ENCODE results near the gene DLGAP3.
"Not testable (repeated sequence)": the region's sequence is repeated elsewhere in the genome, so short reads cannot be mapped to it uniquely, and the experiment has no call there.

Gene DLGAP3, protein sequence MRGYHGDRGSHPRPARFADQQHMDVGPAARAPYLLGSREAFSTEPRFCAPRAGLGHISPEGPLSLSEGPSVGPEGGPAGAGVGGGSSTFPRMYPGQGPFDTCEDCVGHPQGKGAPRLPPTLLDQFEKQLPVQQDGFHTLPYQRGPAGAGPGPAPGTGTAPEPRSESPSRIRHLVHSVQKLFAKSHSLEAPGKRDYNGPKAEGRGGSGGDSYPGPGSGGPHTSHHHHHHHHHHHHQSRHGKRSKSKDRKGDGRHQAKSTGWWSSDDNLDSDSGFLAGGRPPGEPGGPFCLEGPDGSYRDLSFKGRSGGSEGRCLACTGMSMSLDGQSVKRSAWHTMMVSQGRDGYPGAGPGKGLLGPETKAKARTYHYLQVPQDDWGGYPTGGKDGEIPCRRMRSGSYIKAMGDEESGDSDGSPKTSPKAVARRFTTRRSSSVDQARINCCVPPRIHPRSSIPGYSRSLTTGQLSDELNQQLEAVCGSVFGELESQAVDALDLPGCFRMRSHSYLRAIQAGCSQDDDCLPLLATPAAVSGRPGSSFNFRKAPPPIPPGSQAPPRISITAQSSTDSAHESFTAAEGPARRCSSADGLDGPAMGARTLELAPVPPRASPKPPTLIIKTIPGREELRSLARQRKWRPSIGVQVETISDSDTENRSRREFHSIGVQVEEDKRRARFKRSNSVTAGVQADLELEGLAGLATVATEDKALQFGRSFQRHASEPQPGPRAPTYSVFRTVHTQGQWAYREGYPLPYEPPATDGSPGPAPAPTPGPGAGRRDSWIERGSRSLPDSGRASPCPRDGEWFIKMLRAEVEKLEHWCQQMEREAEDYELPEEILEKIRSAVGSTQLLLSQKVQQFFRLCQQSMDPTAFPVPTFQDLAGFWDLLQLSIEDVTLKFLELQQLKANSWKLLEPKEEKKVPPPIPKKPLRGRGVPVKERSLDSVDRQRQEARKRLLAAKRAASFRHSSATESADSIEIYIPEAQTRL

GRCh38 chr1:34929497-34929852, at the start of gene DLGAP3:
TSS of gene DLGAP3 (minus strand) at chr1:34929650. CDS start at chr1:34905383, 24,267 bp downstream.
- DNase-seq (ENCODE audit: low read depth in 2 of 2) = no peak

DNA sequence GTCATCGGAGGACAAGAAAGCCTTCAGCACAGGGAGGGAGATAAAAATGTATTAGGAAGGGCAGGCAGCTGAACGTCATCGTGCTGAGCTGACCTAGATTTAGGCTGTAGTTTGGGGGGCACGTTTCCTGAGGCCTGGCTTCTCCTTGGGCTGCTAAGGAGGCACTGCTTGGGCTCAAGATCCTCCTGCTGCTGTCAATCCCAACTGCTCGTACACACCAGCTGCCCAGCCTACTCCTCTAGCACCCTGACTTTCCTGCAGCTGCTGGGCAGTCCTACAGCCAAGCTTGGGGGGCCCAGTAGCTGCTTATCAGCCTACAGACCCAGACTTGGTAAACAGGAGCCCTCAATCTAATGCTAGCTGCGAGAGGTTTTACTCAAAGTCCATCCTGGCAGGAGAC, 49.5 kb upstream of the DLGAP3 start:
- no peak for DNase-seq (ENCODE audit: low read depth in 2 of 2)

DNA sequence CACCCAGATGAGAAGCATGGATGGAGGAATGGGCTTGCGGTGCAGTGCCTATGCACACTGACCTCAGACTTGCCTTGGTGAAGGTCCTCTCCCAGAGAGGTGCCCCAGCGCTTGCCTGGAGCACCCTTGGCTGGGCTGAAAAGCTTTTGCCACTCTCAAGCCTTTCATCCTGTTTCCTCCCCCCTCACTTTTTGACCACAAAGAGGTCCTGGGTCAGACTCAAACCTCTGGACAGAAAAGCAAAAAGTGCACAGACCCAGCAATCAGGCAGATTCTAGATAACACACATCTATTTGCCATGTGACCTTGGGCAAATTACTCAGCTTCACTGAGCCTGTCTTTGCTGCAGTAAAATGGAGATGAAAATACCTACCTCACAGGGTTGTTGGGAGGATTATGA, 48.4 kb upstream of the DLGAP3 start:
- DNase-seq (ENCODE audit: low read depth in 2 of 2) = no peak

- DNase-seq (ENCODE audit: low read depth in 2 of 2) = no peak
Measured at GRCh38 chr1:34977210-34977471, 47.7 kb upstream of the DLGAP3 start.

DNA sequence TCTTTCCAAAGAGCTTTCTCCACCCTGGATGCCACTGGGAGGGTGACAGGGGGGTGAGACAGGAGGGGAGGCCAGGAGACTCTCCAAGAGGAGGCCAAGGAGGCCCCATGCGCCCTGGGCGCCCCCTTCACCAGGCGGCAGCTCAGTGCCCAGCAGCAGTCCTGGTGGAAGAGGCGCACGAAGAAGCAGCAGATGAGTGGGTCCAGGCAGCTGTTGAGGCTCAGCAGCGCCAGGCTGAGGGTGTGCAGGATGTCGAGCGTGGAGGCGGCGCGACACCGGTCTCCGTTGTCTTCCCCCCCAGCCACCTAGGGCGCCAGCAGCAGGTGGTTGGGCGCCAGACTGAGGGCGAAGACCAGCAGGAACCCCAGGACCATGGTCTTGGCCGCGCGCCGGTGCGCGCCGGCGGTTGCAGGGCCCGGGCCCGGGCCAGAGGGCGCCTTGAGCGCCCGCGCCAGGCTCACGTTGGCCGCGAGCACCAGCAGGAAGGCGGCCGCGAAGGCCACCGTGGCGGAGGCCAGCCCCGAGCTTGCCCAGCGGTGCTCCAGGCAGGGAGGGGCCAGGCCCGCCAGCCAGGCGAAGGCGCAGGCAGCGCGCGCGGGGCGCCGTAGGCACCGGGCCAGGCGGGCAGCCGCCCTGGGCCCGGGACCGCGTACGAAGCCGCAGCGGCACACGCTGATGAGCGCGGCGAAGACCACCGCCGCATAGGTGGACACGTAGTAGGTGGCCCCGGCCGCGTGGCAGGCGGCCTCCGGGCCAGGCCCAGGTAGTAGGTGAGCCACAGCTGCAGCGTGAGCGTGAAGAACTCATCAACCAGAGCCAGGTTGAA, 47.1 kb upstream of the DLGAP3 start:
- no peak for DNase-seq (ENCODE audit: low read depth in 2 of 2)

- DNase-seq (ENCODE audit: low read depth in 2 of 2) = no peak
Measured at GRCh38 chr1:34975771-34976170, 46.3 kb upstream of the DLGAP3 start.

DNA sequence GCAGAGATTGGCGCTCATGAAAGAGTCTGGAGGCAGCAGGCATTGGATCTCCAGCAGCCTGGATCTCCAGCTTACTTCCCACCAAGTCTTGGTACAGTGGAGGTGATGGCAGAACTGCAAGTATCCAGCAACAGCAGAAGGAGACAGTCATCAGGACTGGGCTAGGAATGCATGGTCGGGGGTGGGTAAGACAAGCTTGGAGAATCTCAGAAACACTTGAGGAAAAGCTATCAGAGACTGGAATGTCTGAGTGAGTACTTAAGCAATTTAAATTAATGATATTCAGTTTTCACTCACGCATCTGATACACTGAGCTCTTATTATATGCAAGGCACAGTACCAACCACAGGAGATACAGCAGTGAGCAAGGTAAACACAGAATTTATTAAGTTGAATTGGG, 45.9 kb upstream of the DLGAP3 start:
- no peak for DNase-seq (ENCODE audit: low read depth in 2 of 2)

DNA sequence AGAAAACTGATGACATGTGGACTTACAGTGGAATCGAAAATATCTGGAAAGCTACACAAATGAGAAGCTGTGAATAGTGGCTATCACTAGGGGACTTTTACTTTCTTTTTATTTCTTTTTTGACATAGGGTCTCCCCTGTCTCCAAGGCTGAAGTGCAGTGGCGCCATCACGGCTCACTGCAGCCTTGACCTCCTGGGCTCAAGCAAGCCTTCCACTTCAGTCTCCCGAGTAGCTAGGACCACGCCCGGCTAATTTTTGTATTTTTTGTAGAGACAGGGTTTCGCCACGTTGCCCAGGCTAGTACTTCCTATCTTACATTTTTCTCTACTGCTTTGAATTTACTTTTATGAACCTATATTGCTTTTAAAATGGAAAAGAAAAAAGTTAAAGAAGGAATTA, 45.2 kb upstream of the DLGAP3 start:
- DNase-seq (ENCODE audit: low read depth in 2 of 2) = no peak

DNA sequence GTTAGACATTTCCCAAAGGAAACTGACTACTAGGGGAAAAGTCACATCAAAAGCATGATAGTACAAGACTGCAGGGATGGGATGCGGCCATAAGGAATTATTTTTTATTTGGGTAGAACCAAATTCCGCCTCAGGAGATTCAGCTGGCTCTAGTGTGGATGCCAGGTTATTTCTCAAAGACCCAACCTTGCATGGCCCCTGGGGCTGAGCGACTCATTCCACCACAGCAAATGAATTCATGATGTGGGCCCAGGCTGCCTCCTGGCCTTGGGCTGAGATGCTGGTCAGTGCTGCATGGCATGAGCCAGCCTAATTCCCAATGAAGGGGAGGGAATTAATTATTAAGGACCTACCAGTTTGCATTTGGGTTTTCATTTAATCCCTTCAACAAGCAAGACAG, 43.9 kb upstream of the DLGAP3 start:
- DNase-seq (ENCODE audit: low read depth in 2 of 2) = no peak

- no peak for DNase-seq (ENCODE audit: low read depth in 2 of 2)
Measured at GRCh38 chr1:34970829-34971228, 41.4 kb upstream of the DLGAP3 start.

GRCh38 chr1:34970220-34970735, 40.8 kb upstream of the DLGAP3 start:
- no peak for DNase-seq (ENCODE audit: low read depth in 2 of 2)

DNA sequence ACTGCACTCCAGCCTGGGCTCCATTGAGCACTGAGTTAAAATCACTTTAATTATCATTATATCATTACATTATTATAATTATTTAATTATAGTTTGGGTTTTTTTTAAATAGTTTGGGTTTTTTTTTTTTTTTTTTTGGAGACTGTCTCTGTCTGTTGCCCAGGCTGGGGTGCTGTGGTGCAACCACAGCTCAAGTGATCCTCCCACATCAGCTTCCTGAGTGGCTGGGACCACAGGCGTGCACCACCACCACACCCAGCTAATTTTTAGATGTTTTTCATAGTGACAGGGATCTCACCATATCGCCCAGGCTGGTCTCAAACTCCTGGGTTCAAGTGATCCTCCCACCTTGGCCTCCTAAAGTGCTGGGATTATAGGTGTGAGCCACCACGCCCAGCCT, 38.8 kb upstream of the DLGAP3 start:
- not testable (repeated sequence) for DNase-seq (ENCODE audit: low read depth in 2 of 2)

- not testable (repeated sequence) for DNase-seq (ENCODE audit: low read depth in 2 of 2)
Measured at GRCh38 chr1:34967672-34968071, 38.2 kb upstream of the DLGAP3 start.

DNA sequence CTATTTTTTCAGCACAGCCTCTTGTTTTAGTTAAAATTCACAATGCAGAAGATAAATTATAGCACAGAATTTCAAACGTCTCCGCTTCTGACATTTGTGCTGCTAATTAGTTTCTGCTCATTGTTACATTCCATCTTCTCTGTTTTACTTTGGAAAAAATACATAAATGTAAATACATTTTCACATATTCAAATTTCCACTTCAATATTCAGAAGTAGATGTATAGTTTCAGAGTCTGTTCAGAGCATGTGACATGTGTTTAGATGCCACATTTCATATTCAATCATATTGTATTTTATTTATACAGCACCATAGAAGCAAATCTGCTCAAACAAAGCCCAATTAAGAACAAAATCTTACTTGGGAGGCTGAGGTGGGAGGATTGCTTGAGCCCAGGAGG, 36.1 kb upstream of the DLGAP3 start:
- no peak for DNase-seq (ENCODE audit: low read depth in 2 of 2)

DNA sequence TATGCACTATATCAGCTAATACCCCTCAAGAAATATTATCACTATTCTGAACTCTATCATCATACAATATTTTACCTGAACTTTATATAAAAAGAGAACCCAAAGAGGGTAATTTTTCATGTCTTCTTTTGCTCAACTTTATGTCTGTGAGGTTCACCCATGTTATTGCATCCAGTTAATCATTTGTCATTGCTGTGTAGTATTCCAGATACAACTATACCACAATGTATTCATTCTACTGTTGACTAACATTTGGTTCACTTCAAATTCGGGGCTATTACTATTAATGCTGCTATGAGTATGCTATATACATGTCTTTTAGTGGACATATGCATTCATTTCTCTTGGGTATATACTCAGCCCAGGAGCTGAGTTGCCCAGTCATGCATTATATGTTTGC, 21.0 kb upstream of the DLGAP3 start:
- DNase-seq (ENCODE audit: low read depth in 2 of 2) = no peak

DNA sequence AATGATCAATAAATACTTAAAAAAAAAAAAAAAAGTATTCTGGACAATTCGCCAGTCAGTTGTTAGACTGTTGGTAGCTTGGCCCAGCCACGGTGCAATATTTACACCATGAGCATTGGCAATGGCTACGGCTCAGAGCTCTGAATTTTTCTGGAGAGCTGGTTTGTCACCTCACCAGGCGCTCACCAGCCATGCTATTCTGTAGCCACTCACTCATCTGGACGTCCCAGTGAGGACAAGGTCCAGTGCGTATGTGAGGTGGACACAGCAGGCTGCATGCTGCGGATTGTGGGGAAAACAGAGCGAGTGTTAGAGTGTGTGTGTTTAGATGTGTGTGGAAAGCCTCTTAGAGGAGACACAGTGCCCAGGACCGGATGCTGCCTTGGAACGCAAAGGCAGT, 19.3 kb upstream of the DLGAP3 start:
- DNase-seq (ENCODE audit: low read depth in 2 of 2) = not testable (repeated sequence)

- not testable (repeated sequence) for DNase-seq (ENCODE audit: low read depth in 2 of 2)
Measured at GRCh38 chr1:34947641-34948314, 18.3 kb upstream of the DLGAP3 start.

DNA sequence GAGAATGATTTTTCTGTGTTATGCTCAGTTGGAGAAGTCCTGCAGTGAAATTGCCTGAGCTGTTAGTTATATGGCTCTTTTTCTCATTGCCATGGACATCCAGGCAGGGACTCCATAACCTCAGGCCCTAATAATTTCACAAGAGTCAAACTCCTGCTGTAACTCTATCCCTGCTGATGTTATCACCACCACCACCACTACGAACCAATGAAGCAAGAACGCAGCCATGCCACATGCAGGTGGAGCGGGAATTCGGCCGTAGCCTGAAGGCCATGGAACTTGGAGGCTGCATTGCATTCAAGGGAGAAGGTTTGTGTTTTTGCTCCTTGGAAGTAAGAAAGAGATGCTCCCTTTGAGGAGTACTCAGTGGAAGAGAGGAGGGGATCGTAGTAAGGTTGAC, 16.8 kb upstream of the DLGAP3 start:
- DNase-seq (ENCODE audit: low read depth in 2 of 2) = no peak

GRCh38 chr1:34941798-34942197, 12.3 kb upstream of the DLGAP3 start:
- DNase-seq (ENCODE audit: low read depth in 2 of 2) = not testable (repeated sequence)

GRCh38 chr1:34930702-34931071, 1.2 kb upstream of the DLGAP3 start:
- no peak for DNase-seq (ENCODE audit: low read depth in 2 of 2)

Measured in stimulated activated CD8-positive, alpha-beta memory T cell treated with anti-CD3 and anti-CD28 coated beads, Interleukin-7, amount 100 ng/mL, for 1 hour (primary cell).